Erythroblast (primary cell): ENCODE data around the gene ACVR1.

Experiments used
- DNase-seq, 2 experiments: peaks; one replicate each; lab custom pipeline; 2025; lab: John Stamatoyannopoulos, UW
- GATA1 ChIP-seq: IDR thresholded peaks from 2 replicates; pipeline ENCODE4 v1.6.1; 2011; ENCODE audit warnings: low read depth, mild to moderate bottlenecking, control low read depth, low read length, moderate library complexity
- POLR2A ChIP-seq: IDR thresholded peaks from 2 replicates; pipeline ENCODE4 v1.6.1; 2011; ENCODE audit warnings: mild to moderate bottlenecking, low read length

Gene ACVR1

DNA sequence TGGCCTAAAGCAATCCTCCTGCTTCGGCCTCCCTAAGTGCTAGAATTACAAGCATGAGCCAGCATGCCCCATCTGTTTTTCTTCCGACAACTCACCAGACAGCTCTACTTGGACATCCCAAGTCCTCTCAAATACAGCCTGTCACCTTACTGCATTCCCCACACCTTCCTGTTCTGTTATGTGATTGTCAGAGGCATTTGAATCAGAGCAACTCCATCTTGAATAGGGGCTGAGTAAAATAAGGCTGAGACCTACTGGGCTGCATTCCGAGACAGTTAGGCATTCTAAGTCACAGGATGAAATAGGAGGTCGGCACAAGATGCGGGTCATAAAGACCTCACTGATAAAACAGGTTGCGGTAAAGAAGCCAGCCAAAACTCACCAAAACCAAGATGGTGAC lies 17.3 kb downstream of the ACVR1 start:
- TF ChIP-seq GATA1 (no peak), POLR2A (no peak)
- DNase-seq = no peak

DNA sequence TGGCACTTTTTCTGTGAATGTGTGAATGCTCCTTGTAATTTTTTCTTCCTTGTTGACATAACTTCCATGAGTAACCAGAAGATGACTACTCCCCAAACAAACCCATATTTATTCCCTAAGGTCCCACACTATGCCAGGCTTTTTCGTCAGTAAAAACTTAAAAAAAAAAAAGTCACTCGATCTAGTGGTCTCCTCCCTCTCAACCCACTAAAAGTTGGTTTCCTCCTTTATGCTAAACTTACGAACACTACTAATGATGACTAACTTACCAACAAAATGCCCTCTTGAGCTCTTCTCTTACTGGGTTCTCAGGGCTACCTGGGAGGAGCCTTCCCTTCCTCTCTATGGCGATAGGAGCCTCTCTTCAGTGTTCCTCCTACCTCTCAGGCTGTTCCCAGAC lies 18.2 kb downstream of the ACVR1 start:
- TF ChIP-seq GATA1 (no peak), POLR2A (no peak)
- DNase-seq = peak in 1 of 2 experiments; percentile 6

GRCh38 chr2:157856187-157856515 lies 20.0 kb downstream of the ACVR1 start:
- DNase-seq = peak in 1 of 2 experiments; percentile 39
- TF ChIP-seq POLR2A = no peak
- no peak for TF ChIP-seq GATA1

GRCh38 chr2:157853820-157854219 lies 22.3 kb downstream of the ACVR1 start:
- TF ChIP-seq POLR2A (no peak), GATA1 (no peak)
- no peak for DNase-seq

- DNase-seq = peak in 1 of 2 experiments; percentile 66
- TF ChIP-seq GATA1 = no peak
- no peak for TF ChIP-seq POLR2A
Measured at GRCh38 chr2:157853211-157853610, 22.9 kb downstream of the ACVR1 start.

DNA sequence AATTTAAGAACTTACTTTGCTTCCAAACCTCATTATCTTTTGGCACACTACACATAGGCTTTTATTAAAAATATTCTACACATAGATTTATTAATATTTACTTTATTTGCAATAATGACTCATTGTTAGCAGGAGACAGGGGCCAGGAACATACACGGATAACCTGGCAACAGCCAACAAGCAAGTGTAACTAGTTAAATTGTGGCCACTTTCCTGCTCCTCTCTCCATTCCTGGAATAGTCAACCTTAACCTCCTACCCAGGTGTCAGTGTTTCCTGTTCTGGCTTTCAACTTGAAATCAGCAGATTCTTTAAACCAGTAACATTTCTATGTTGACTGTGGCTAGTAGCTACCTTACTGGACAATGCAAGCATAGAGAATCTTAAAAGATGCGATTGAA lies 26.5 kb downstream of the ACVR1 start:
- DNase-seq = no peak
- TF ChIP-seq GATA1 = no peak
- TF ChIP-seq POLR2A = no peak

GRCh38 chr2:157848213-157848612 lies 27.9 kb downstream of the ACVR1 start:
- TF ChIP-seq GATA1 = no peak
- no peak for TF ChIP-seq POLR2A
- DNase-seq = no peak

GRCh38 chr2:157845081-157845480 lies 31.0 kb downstream of the ACVR1 start:
- no peak for DNase-seq
- TF ChIP-seq GATA1 = no peak
- TF ChIP-seq POLR2A = no peak

- TF ChIP-seq POLR2A (no peak), GATA1 (no peak)
- no peak for DNase-seq
Measured at GRCh38 chr2:157843935-157844334, 32.2 kb downstream of the ACVR1 start.

GRCh38 chr2:157843081-157843480 lies 33.0 kb downstream of the ACVR1 start:
- TF ChIP-seq GATA1 (no peak), POLR2A (no peak)

DNA sequence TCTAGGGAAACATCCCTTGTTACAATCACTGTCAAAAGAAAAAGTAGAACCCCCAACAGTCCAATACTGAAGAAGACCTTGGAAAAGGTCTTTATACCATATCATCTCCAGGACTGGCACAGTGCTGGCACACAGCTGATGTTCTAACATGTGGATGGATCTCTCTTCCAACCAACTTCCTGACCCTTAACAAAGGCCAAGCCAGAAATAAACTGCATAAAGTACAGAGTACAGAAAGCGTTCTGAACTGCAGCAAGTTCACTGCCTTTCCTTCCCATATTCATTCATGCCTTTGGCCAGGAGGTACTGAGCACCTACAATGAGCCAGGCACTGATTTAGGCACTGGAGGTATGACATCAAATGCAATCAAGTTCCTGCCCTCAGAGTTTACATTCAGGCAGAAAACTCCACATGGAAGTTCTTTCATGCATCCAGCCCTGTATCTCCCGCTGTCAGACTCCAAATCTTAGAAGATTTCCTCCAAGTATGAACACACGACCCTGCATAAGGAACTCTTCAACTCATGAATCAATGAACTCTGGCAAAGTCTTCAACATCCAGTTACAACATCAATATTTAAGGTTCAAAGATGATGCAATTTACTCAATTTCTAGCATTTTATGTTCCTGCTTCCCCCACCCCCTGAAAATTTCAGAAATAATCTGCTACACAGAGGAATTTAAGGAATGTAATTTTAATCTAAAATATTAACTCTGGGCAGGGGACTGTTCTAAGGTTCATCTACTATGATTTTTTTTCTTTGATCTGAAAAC lies 33.8 kb downstream of the ACVR1 start:
- TF ChIP-seq GATA1 (no peak), POLR2A (no peak)
- DNase-seq = no peak

More at GRCh38 chr2:157843081-157843480, 33.0 kb downstream of the ACVR1 start:
- no peak for DNase-seq

- TF ChIP-seq GATA1 = no peak
- no peak for TF ChIP-seq POLR2A
Measured at GRCh38 chr2:157841485-157841884, 34.6 kb downstream of the ACVR1 start.

DNA sequence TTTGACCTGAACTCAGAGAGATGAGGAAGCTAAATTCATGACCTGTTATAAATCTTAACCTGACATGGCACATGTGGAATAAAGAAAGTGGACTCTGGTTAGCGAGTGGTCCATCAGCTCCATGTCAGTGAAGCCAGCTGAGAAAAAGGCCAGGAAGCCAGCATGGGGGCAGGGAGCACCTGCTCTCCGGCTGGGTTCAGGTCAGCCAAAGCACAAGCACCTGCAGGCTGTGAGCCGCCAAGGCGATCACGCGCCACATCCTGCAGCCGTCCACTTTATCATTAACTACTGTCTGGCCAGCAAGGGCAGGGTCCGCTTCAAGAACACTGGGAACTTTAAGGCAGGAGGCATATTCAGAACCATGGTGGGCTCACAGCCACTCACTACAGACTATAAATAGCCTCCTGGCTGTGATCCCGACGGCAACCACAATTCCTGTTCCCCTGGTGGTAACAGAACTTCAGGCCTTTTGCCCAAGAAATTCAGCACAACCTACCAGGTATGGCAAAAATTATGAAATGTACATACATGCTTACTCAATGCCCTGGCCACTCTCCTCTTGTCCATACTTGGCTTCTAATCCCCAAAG lies 35.5 kb downstream of the ACVR1 start:
- TF ChIP-seq POLR2A (no peak), GATA1 (no peak)
- DNase-seq = no peak

More at GRCh38 chr2:157841485-157841884, 34.6 kb downstream of the ACVR1 start:
- no peak for DNase-seq

DNA sequence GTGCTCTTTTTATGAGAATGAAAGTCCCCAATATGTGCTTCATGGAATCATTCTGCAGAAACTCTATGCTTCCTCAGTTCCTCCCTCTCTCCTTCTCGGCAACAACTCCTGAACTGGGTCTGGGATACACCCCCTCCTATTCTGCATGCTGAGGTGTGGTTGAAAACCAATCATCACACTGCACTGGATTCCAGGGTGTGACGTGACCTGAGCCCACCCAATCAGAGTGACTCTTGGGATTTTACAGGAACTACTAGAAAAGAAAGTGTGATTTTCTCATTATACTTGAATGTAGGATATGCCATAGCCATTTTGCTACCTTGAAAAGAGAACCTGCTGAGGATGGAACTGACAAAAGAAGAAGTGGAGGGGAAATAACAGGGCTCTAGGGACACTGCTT lies 36.3 kb downstream of the ACVR1 start:
- DNase-seq = no peak

More for the DNA sequence above, 36.3 kb downstream of the ACVR1 start:
- TF ChIP-seq POLR2A (no peak), GATA1 (no peak)
